ENCODE measurements around the gene MINDY4B. TPM values are rescaled to one million over a fixed set of nuclear protein-coding genes. Genes with fewer than 3 reads are reported as not detected.

Gene MINDY4B
- total and polyA plus RNA-seq, 2 of the 8 experiments (the other 6 are each of a cell fraction or from before 2014, with no cell fraction given), result not detected

GRCh38 chr3:150936693-150937092 is 31.5 kb upstream of the MINDY4B start:
- Histone ChIP-seq H3K4me1 (replicated peaks in 1 of 4; ENCODE audit: control insufficient read depth in 3 of 4, insufficient read depth in 4 of 4, low read length in 3 of 4) (no peaks in the 10 kb centered on the region), H2AK5ac (ENCODE audit: low read depth, low read length) (no peak overlapping the region), H3K23me2 (ENCODE audit: low read depth, low read length) (no peaks in the 10 kb centered on the region; the same call in 1 of the 2 replicates), H3K27me3 (replicated peaks in 1 of 4; ENCODE audit: control insufficient read depth in 3 of 4, extremely low read depth in 1 of 4, insufficient read depth in 3 of 4, low read length in 3 of 4) (no peaks in the 10 kb centered on the region), H3K56ac (replicated peaks; ENCODE audit: insufficient read length, low read depth, low read length) (no peak overlapping the region), H4K5ac (ENCODE audit: insufficient read length, low read depth, low read length) (no peak overlapping the region), H3K79me1 (ENCODE audit: low read depth, low read length) (no peaks in the 10 kb centered on the region), H3K18ac (ENCODE audit: extremely low read depth, low read length) (no peak overlapping the region), H3K14ac (ENCODE audit: insufficient read length) (no peak overlapping the region), H4K91ac (replicated peaks; ENCODE audit: insufficient read length, low read length) (no peak overlapping the region), H4K8ac (ENCODE audit: extremely low read depth, insufficient read depth, low read length) (no peak overlapping the region), H3K27ac (ENCODE audit: low read depth, low read length) (no peak overlapping the region), H3K9ac (replicated peaks in 1 of 4; ENCODE audit: extremely low read depth in 1 of 4, low read depth in 3 of 4, low read length in 3 of 4) (no peak overlapping the region), H2BK5ac (ENCODE audit: low read depth, low read length) (no peak overlapping the region), H3K79me2 (ENCODE audit: control insufficient read depth in 1 of 2, insufficient read depth in 2 of 2, low read length in 2 of 2) (no peaks in the 10 kb centered on the region), H3K23ac (ENCODE audit: insufficient read length) (no peak overlapping the region), H3K4ac (replicated peaks; ENCODE audit: insufficient read length, low read depth, low read length) (no peak overlapping the region), H2BK20ac (ENCODE audit: low read length) (no peak overlapping the region), H2BK15ac (ENCODE audit: low read length) (no peak overlapping the region), H3K36me3 (ENCODE audit: control insufficient read depth in 2 of 4, insufficient read depth in 4 of 4, low read length in 3 of 4) (no peaks in the 10 kb centered on the region), H4K20me1 (replicated peaks in 1 of 2; ENCODE audit: control insufficient read depth in 1 of 2, insufficient read depth in 2 of 2, low read length in 2 of 2) (no peaks in the 10 kb centered on the region), H2AFZ (ENCODE audit: low read length) (no peak overlapping the region), H3K4me2 (ENCODE audit: insufficient read depth in 1 of 2, low read depth in 2 of 2, low read length in 2 of 2) (no peak overlapping the region), H2BK120ac (replicated peaks; ENCODE audit: low read depth, low read length) (no peak overlapping the region), H3K4me3 (ENCODE audit: extremely low read depth in 1 of 4, insufficient read depth in 2 of 4, low read depth in 3 of 4, low read length in 4 of 4) (no peak overlapping the region), H2BK12ac (ENCODE audit: low read depth, low read length) (no peak overlapping the region), H3K9me3 (ENCODE audit: insufficient read depth in 2 of 2, low read depth in 1 of 2, low read length in 1 of 2) (no peaks in the 10 kb centered on the region)
- DNase-seq (ENCODE audit: low read depth in 1 of 2, low spot score in 2 of 2) (no peak), FAIRE-seq (no peak)
- ChIA-PET POLR2A (ENCODE audit: partially characterized antibody) (no interaction called here), CTCF (ENCODE audit: partially characterized antibody) (no interaction called here)
- 95% methylated on average over 2 of the region's 2 CpGs; no CpG with 5 or more reads in 1 of the 2 experiments for WGBS, 2 experiments (ENCODE audit: extremely low coverage in 1 of 2, insufficient coverage in 1 of 2, insufficient read length in 1 of 2, insufficient replicate concordance in 2 of 2, low coverage in 1 of 2, low lambda C conversion rate in 2 of 2, missing lambda C conversion rate in 1 of 2)
- TF ChIP-seq SIN3A (conservative IDR thresholded peaks at IDR 0.05 in 1 of 2, IDR thresholded peaks at IDR 0.05 in 1 of 2; ENCODE audit: low read depth in 1 of 2, low read length in 2 of 2), result no peak
- no peak for TF ChIP-seq SUZ12 (IDR thresholded peaks at IDR 0.05; ENCODE audit: low read length)
- TF ChIP-seq TAF7 (optimal IDR thresholded peaks at IDR 0.05; ENCODE audit: borderline replicate concordance, low read depth, low read length), result no peak
- no peak for TF ChIP-seq YY1 (IDR thresholded peaks at IDR 0.05; ENCODE audit: low read depth, low read length)
- TF ChIP-seq RAD21 (IDR thresholded peaks at IDR 0.05 in 1 of 2, conservative IDR thresholded peaks at IDR 0.05 in 1 of 2; ENCODE audit: low read depth in 2 of 2, low read length in 2 of 2), result no peak
- TF ChIP-seq RNF2 (IDR thresholded peaks at IDR 0.05; ENCODE audit: borderline replicate concordance, low read depth, low read length, missing control alignments, poor library complexity, severe bottlenecking), result no peak
- no peak for TF ChIP-seq CBX8 (IDR thresholded peaks at IDR 0.05; ENCODE audit: borderline replicate concordance, low read depth, low read length)

Measured in H1 (cell line).